B cell (primary cell): Measurements from ENCODE around the gene MAPK9. TPM values are rescaled to one million over a fixed set of nuclear protein-coding genes. Genes with fewer than 3 reads are reported as not detected.

Source experiments
- ATAC-seq: fragments of 200-7000 bp; cut with Tn5 transposase; one replicate; pipeline ENCODE4 v1.10.0; 2021; ENCODE audit warnings: low read depth, mild to moderate bottlenecking, moderate number of reproducible peaks, moderate library complexity
- CTCF ChIA-PET: fragments of 350-600 bp; sonication (Branson Sonifier 250); formaldehyde crosslinking; loops from one replicate; lab custom pipeline; 2021; ENCODE audit warnings: antibody characterized with exemption, inconsistent platforms; lab: Charles Lee
- POLR2A ChIA-PET: fragments of 350-600 bp; sonication (Branson Sonifier 250); formaldehyde crosslinking; loops from one replicate; lab custom pipeline; 2021; ENCODE audit warnings: antibody characterized with exemption; lab: Charles Lee
- DNase-seq: peaks from one replicate; pipeline ENCODE4 v3.0.0; 2013
- H2AFZ ChIP-seq: 2 replicates; pipeline ENCODE4 v1.6.1; 2012; ENCODE audit warnings: mild to moderate bottlenecking, low read depth, low read length; ENCODE audit not compliant: insufficient read depth, poor library complexity, severe bottlenecking
- H3K27ac ChIP-seq, 2 donors: 1 replicate in 1 of 2; 2 replicates in 1 of 2; pipeline ENCODE4 v1.5.1; 2012 to 2013; ENCODE audit warnings: low read length in 2 of 2, mild to moderate bottlenecking in 2 of 2, moderate library complexity in 1 of 2
- H3K27me3 ChIP-seq, 4 experiments: fragments of 200-600 bp in 1 of 4; sonication (generic) in 1 of 4; replicated peaks in 1 of 4; 1 replicate in 2 of 4; 2 replicates in 2 of 4; pipeline versions ENCODE4 v1.6.1 to v1.7.0; 2013 to 2016; ENCODE audit warnings: low read length in 3 of 4, mild to moderate bottlenecking in 2 of 4, mixed read lengths in 1 of 4, moderate library complexity in 1 of 4; ENCODE audit not compliant: insufficient read depth in 4 of 4, control insufficient read depth in 3 of 4; ENCODE audit errors: control extremely low read depth in 1 of 4
- H3K36me3 ChIP-seq, 2 experiments: replicated peaks in 1 of 2; 1 replicate in 1 of 2; 2 replicates in 1 of 2; pipeline versions ENCODE4 v1.6.1 to v1.7.1; 2013; ENCODE audit warnings: low read length in 1 of 2; ENCODE audit not compliant: insufficient read depth in 2 of 2, control insufficient read depth in 1 of 2; ENCODE audit errors: control extremely low read depth in 1 of 2, extremely low read depth in 1 of 2
- H3K4me1 ChIP-seq, 2 donors: fragments of 200-600 bp in 1 of 2; sonication (generic) in 1 of 2; 1 replicate in 1 of 2; 2 replicates in 1 of 2; pipeline versions ENCODE4 v1.5.1 to v1.6.1; 2013 to 2017; ENCODE audit warnings: low read length in 2 of 2; ENCODE audit not compliant: control insufficient read depth in 2 of 2, insufficient read depth in 2 of 2
- H3K4me2 ChIP-seq: replicated peaks from 2 replicates; pipeline ENCODE3; 2012; ENCODE audit warnings: mild to moderate bottlenecking, low read depth, low read length; ENCODE audit not compliant: poor library complexity, severe bottlenecking
- H3K4me3 ChIP-seq, 5 experiments: fragments of 200-600 bp in 1 of 5; sonication (generic) in 1 of 5; 1 replicate in 3 of 5; 2 replicates in 2 of 5; pipeline versions ENCODE4 v1.5.1 to v1.7.0; 2011 to 2016; ENCODE audit warnings: low read length in 4 of 5, mild to moderate bottlenecking in 4 of 5, low read depth in 2 of 5, control low read depth in 1 of 5, moderate library complexity in 1 of 5; ENCODE audit not compliant: insufficient read depth in 1 of 5; ENCODE audit errors: control extremely low read depth in 1 of 5, extremely low read depth in 1 of 5
- H3K79me2 ChIP-seq: fragments of 200-600 bp; sonication (generic); one replicate; pipeline ENCODE4 v1.6.0; 2016; ENCODE audit warnings: low read length; ENCODE audit not compliant: control insufficient read depth, insufficient read depth
- H3K9ac ChIP-seq: fragments of 200-600 bp; sonication (generic); 2 replicates; pipeline ENCODE4 v1.6.1; 2017; ENCODE audit warnings: mild to moderate bottlenecking, low read length, moderate library complexity
- H3K9me3 ChIP-seq, 3 donors: one replicate each; pipeline versions ENCODE4 v1.6.1 to v1.7.1; 2013; ENCODE audit warnings: low read length in 2 of 3; ENCODE audit not compliant: control insufficient read depth in 2 of 3, insufficient read depth in 1 of 3; ENCODE audit errors: control extremely low read depth in 1 of 3
- H4K20me1 ChIP-seq: 2 replicates; pipeline ENCODE4 v1.6.0; 2012; ENCODE audit warnings: mild to moderate bottlenecking, low read length; ENCODE audit not compliant: insufficient read depth, control insufficient read depth, poor library complexity, severe bottlenecking
- H3K27ac Mint-ChIP-seq: one replicate; pipeline ENCODE4 v1.8.0; 2021; ENCODE audit warnings: mixed read lengths
- H3K27me3 Mint-ChIP-seq: one replicate; pipeline ENCODE4 v1.8.0; 2021; ENCODE audit warnings: mixed read lengths
- H3K4me1 Mint-ChIP-seq: one replicate; pipeline ENCODE4 v1.8.0; 2021; ENCODE audit warnings: mixed read lengths
- H3K4me3 Mint-ChIP-seq: one replicate; pipeline ENCODE4 v1.8.0; 2021; ENCODE audit warnings: mixed read lengths
- H3K9me3 Mint-ChIP-seq: one replicate; pipeline ENCODE4 v1.8.0; 2022; ENCODE audit warnings: mixed read lengths; ENCODE audit not compliant: insufficient read depth
- CTCF ChIP-seq: fragments of 200-600 bp; IDR thresholded peaks from one replicate; pipeline ENCODE4 v1.8.0; 2022; ENCODE audit warnings: antibody characterized with exemption, mild to moderate bottlenecking
- EZH2 ChIP-seq: IDR thresholded peaks from 2 replicates; pipeline ENCODE4 v1.6.1; 2012; ENCODE audit warnings: borderline replicate concordance, low read depth, mild to moderate bottlenecking, moderate library complexity, low read length; ENCODE audit not compliant: insufficient read depth, poor library complexity, severe bottlenecking
- WGBS: methylation state at CpG from one replicate; pipeline ENCODE4 v1.1.5; 2013; ENCODE audit warnings: missing lambda C conversion rate; ENCODE audit not compliant: insufficient coverage; 5-methylcytosine and 5-hydroxymethylcytosine counted together
- intact Hi-C: fragments of 100-400 bp; cut with micrococcal nuclease; formaldehyde crosslinking; loops from one replicate; pipeline ENCODE4 v1.10.0; 2022
- polyA plus RNA-seq: library from polyadenylated mRNA; depleted of rRNA; stranded (reverse); fragments of >200 nt; gene quantifications from 2 replicates; pipeline ENCODE4 v1.2.3, GENCODE V29; 2012
- total RNA-seq, 2 donors: library from RNA; stranded (reverse); fragments of 120-200 nt in 1 of 2; gene quantifications; 1 replicate in 1 of 2; 2 replicates in 1 of 2; pipeline versions ENCODE4 v1.2.3 to v1.2.4, GENCODE V29; 2013 to 2022

The MAPK9 gene
- total and polyA plus RNA-seq, 2 donors (not counting 1 experiment from before 2014, with no cell fraction given) = 19.7 to 40.4 TPM

GRCh38 chr5:180326989-180327565 is 35.2 kb upstream of the MAPK9 start:
- no peak overlapping the region for H3K4me3 ChIP-seq
- H3K27me3 ChIP-seq = peaks cover 0 to 3% (median 0%) of the 10 kb centered on the region in 4 experiments
- ChIA-PET POLR2A (no interaction called here), CTCF (interaction anchor here (0.6 to 3.5 kb wide), 3 partner anchors 11 to 209 kb away, joined by 4 to 36 read pairs (median 21); no protein-coding TSS in a partner anchor)
- H3K9me3 ChIP-seq = no peaks in the 10 kb centered on the region
- H3K4me3 Mint-ChIP-seq = no peak overlapping the region
- H3K79me2 ChIP-seq = no peaks in the 10 kb centered on the region
- H4K20me1 ChIP-seq = no peaks in the 10 kb centered on the region
- DNase-seq (no peak), ATAC-seq (no peak)
- H3K9me3 Mint-ChIP-seq = no peaks in the 10 kb centered on the region
- H2AFZ ChIP-seq = no peak overlapping the region
- peaks cover 0 to 4% of the 10 kb centered on the region in 2 donors for H3K4me1 ChIP-seq
- H3K27ac ChIP-seq = no peak overlapping the region
- WGBS = 90% methylated on average over 10 of the region's 10 CpGs
- no peak overlapping the region for H3K27ac Mint-ChIP-seq
- intact Hi-C loops = loop anchor here (5.0 kb wide), 2 partner anchors 125 to 200 kb away; no protein-coding TSS in a partner anchor
- H3K9ac ChIP-seq = no peak overlapping the region
- TF ChIP-seq CTCF (no peak), EZH2 (no peak)
- peaks cover 9% of the 10 kb centered on the region for H3K27me3 Mint-ChIP-seq
- H3K36me3 ChIP-seq = no peaks in the 10 kb centered on the region
- H3K4me2 ChIP-seq = no peak overlapping the region
- no peaks in the 10 kb centered on the region for H3K4me1 Mint-ChIP-seq

- no peaks in the 10 kb centered on the region for H3K27me3 ChIP-seq
- TF ChIP-seq EZH2 = no peak
- TF ChIP-seq CTCF = no peak
- Mint-ChIP-seq H3K27ac (no peak overlapping the region), H3K4me1 (no peaks in the 10 kb centered on the region), H3K27me3 (peaks cover 4% of the 10 kb centered on the region), H3K9me3 (no peaks in the 10 kb centered on the region), H3K4me3 (no peak overlapping the region)
- no peak overlapping the region for H3K9ac ChIP-seq
- no peaks in the 10 kb centered on the region for H3K79me2 ChIP-seq
- H3K4me3 ChIP-seq = no peak overlapping the region
- DNase-seq (no peak), ATAC-seq (no peak)
- intact Hi-C loops = no loop called here
- H3K4me2 ChIP-seq = no peak overlapping the region
- H3K4me1 ChIP-seq = peaks cover 0 to 4% of the 10 kb centered on the region in 2 donors
- H3K27ac ChIP-seq = no peak overlapping the region
- no peak overlapping the region for H2AFZ ChIP-seq
- no peaks in the 10 kb centered on the region for H4K20me1 ChIP-seq
- ChIA-PET POLR2A (no interaction called here), CTCF (interaction anchor here (1.1 to 3.5 kb wide), 3 partner anchors 9 to 31 kb away, joined by 4 to 21 read pairs (median 10); no protein-coding TSS in a partner anchor)
- 93% methylated on average over 8 of the region's 8 CpGs for WGBS
- H3K36me3 ChIP-seq = no peaks in the 10 kb centered on the region
- H3K9me3 ChIP-seq = no peaks in the 10 kb centered on the region
Measured at GRCh38 chr5:180324601-180324950, 32.7 kb upstream of the MAPK9 start.
